Transverse colon (tissue), 3 donors: Measurements from ENCODE around the gene IKBKG.
"Not testable (repeated sequence)": the region's sequence is repeated elsewhere in the genome, so short reads cannot be mapped to it uniquely, and the experiment has no call there.

Experiments used
- CTCF ChIP-seq, 5 experiments: fragments of 200-600 bp in 3 of 5; fragments of 450-650 bp in 2 of 5; sonication (generic) in 3 of 5; IDR thresholded peaks; 1 replicate in 2 of 5; 2 replicates in 3 of 5; pipeline ENCODE4 v1.5.1; 2016 to 2017; ENCODE audit warnings: antibody characterized with exemption in 5 of 5, inconsistent platforms in 3 of 5, mild to moderate bottlenecking in 2 of 5, moderate library complexity in 1 of 5
- POLR2A ChIP-seq: fragments of 450-650 bp; IDR thresholded peaks from one replicate; pipeline ENCODE4 v1.6.1; 2016; ENCODE audit warnings: antibody characterized with exemption, mild to moderate bottlenecking, moderate library complexity

GRCh38 chrX:154562295-154562694, 14.9 kb downstream of the IKBKG start:
- TF ChIP-seq CTCF (IDR thresholded peaks at IDR 0.05); POLR2A: not testable (repeated sequence)
